Stimulated activated CD4-positive, alpha-beta T cell treated with anti-CD3 and anti-CD28 coated beads, Interleukin-4, amount 100 ng/mL, for 24 hours (primary cell): Measurements from ENCODE around the gene RHOBTB3.

Experiments
- DNase-seq: peaks from one replicate; pipeline ENCODE4 v3.0.0-alpha.2; 2020

Gene RHOBTB3

GRCh38 chr5:95842854-95843544 lies 111.9 kb downstream of the RHOBTB3 start:
- DNase-seq, result peak; percentile 68

- DNase-seq, result no peak
Observed at GRCh38 chr5:95843733-95844223, 112.6 kb downstream of the RHOBTB3 start.

GRCh38 chr5:95845391-95845790 lies 114.3 kb downstream of the RHOBTB3 start:
- no peak for DNase-seq
